Keratinocyte (primary cell): ENCODE measurements around the gene DGLUCY. TPM values are rescaled to one million over a fixed set of nuclear protein-coding genes. Genes with fewer than 3 reads are reported as not detected.

Experiments used
- DNase-seq: peaks from one replicate; pipeline ENCODE4 v3.0.0-alpha.2; 2011; ENCODE audit warnings: low read depth, missing footprints, low spot score
- FAIRE-seq: peaks from 2 replicates; lab custom pipeline; 2011; peaks lifted over from hg19 to GRCh38; lab: Jason Lieb, UNC
- H2AFZ ChIP-seq: 2 replicates; pipeline ENCODE4 v1.6.0; 2012; ENCODE audit warnings: low read length, control low read depth, inconsistent platforms; ENCODE audit not compliant: control insufficient read depth
- H3K27ac ChIP-seq: 2 replicates; pipeline ENCODE4 v1.5.1; 2011; ENCODE audit warnings: low read length; ENCODE audit not compliant: control insufficient read depth, insufficient read depth
- H3K27me3 ChIP-seq: 3 replicates; pipeline ENCODE4 v1.6.0; 2011; ENCODE audit warnings: low read length; ENCODE audit not compliant: control insufficient read depth, insufficient read depth; ENCODE audit errors: extremely low read depth
- H3K36me3 ChIP-seq, 2 experiments: 2 replicates in 1 of 2; 3 replicates in 1 of 2; pipeline ENCODE4 v1.5.1; 2011; ENCODE audit warnings: low read length in 2 of 2, mild to moderate bottlenecking in 1 of 2; ENCODE audit not compliant: control insufficient read depth in 2 of 2, insufficient read depth in 2 of 2; ENCODE audit errors: extremely low read depth in 1 of 2
- H3K4me1 ChIP-seq: 3 replicates; pipeline ENCODE4 v1.5.1; 2011; ENCODE audit warnings: low read length; ENCODE audit not compliant: control insufficient read depth, insufficient read depth; ENCODE audit errors: extremely low read depth
- H3K4me2 ChIP-seq: 3 replicates; pipeline ENCODE4 v1.6.0; 2011; ENCODE audit warnings: low read depth, low read length; ENCODE audit not compliant: control insufficient read depth, insufficient read depth; ENCODE audit errors: extremely low read depth
- H3K4me3 ChIP-seq, 3 experiments: fragments of 200-600 bp in 1 of 3; sonication (generic) in 1 of 3; 2 replicates in 2 of 3; 3 replicates in 1 of 3; pipeline ENCODE4 v1.5.1; 2011 to 2016; ENCODE audit warnings: low read length in 3 of 3, mild to moderate bottlenecking in 3 of 3, control low read depth in 2 of 3, inconsistent platforms in 1 of 3, low read depth in 1 of 3, mixed read lengths in 1 of 3, mixed run types in 1 of 3, moderate library complexity in 1 of 3; ENCODE audit not compliant: control insufficient read depth in 2 of 3, insufficient read depth in 2 of 3; ENCODE audit errors: extremely low read depth in 1 of 3
- H3K79me2 ChIP-seq: 2 replicates; pipeline ENCODE4 v1.6.0; 2012; ENCODE audit warnings: low read length; ENCODE audit not compliant: control insufficient read depth, insufficient read depth
- H3K9ac ChIP-seq: 3 replicates; pipeline ENCODE4 v1.6.0; 2011; ENCODE audit warnings: low read length; ENCODE audit not compliant: control insufficient read depth, insufficient read depth; ENCODE audit errors: extremely low read depth
- H3K9me1 ChIP-seq: 3 replicates; pipeline ENCODE4 v1.6.0; 2011; ENCODE audit warnings: low read length; ENCODE audit not compliant: control insufficient read depth, insufficient read depth; ENCODE audit errors: extremely low read depth
- H3K9me3 ChIP-seq: 2 replicates; pipeline ENCODE4 v1.5.1; 2012; ENCODE audit warnings: low read depth, low read length; ENCODE audit not compliant: control insufficient read depth
- H4K20me1 ChIP-seq: 3 replicates; pipeline ENCODE4 v1.6.0; 2011; ENCODE audit warnings: low read length; ENCODE audit not compliant: control insufficient read depth, insufficient read depth; ENCODE audit errors: extremely low read depth
- EZH2 ChIP-seq: IDR thresholded peaks from one replicate; pipeline ENCODE4 v1.6.1; 2012; ENCODE audit warnings: inconsistent platforms, mild to moderate bottlenecking, low read length, moderate library complexity
- dilution Hi-C: fragments of 300-500 bp; cut with MboI; formaldehyde crosslinking; loops from one replicate; pipeline ENCODE4 v1.7.0; 2020; ENCODE audit warnings: low sequenced_read_pairs; ENCODE audit not compliant: extremely low pct_ligation_motif_present
- polyA plus RNA-seq, 5 experiments: library from polyadenylated mRNA; depleted of rRNA in 3 of 5; stranded (reverse) in 3 of 5; stranded (forward) in 1 of 5; unstranded in 1 of 5; fragments of >200 nt; gene quantifications; 1 replicate in 1 of 5; 2 replicates in 3 of 5; 3 replicates in 1 of 5; pipeline versions ENCODE4 v1.2.1 to v1.2.3, GENCODE V29; 2011 to 2012; ENCODE audit warnings: missing spikeins in 2 of 5, low read depth in 1 of 5, low replicate concordance in 1 of 5
- TF ChIP-seq, protein P1 (sequence below), 3 experiments: IDR thresholded peaks in 1 of 3; conservative IDR thresholded peaks in 1 of 3; optimal IDR thresholded peaks in 1 of 3; 2 replicates in 2 of 3; 3 replicates in 1 of 3; pipeline versions ENCODE3 to v1.5.1; 2011; ENCODE audit warnings: low read length in 3 of 3, mild to moderate bottlenecking in 3 of 3, moderate library complexity in 2 of 3, control low read depth in 1 of 3, inconsistent platforms in 1 of 3; ENCODE audit not compliant: insufficient read depth in 2 of 3; ENCODE audit errors: extremely low read depth in 1 of 3

DGLUCY gene
- polyA plus RNA-seq, 1 donor (not counting 4 experiments of a cell fraction or from before 2014, with no cell fraction given) = 19.4 TPM

DNA sequence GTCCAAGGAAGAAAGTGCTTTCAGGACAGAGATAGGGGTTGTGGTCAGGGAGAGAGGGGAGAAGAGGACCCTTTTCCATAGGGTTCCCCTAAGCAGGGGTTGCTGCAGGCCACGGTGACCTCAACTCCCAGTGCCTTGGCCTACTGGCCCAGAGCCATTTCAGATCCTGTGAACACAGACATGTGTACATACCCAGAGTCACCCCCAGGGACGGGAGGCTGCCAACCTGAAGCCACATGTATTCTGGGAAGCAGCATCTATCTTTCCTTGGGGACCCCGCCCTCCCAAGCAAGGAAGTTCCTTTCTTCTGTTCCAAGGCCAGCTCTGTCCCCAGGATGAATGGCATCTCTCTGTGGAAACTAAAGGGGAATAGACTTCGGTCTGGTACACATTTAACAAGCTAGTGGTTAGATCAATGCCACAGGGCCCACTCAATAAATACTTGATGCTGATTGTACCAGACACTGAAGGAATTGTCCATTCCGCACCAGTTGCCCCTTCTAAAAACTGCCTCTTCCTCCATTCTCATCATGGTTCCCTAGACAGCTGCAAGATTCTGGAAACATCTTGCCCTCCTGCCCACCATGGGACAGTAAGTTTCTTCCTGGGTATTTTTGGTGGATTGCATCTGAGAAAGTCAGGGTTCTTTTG is 25.2 kb upstream of the DGLUCY start:
- no peak overlapping the region for H3K27ac ChIP-seq
- no peak overlapping the region for H2AFZ ChIP-seq
- TF ChIP-seq, protein P1, sequence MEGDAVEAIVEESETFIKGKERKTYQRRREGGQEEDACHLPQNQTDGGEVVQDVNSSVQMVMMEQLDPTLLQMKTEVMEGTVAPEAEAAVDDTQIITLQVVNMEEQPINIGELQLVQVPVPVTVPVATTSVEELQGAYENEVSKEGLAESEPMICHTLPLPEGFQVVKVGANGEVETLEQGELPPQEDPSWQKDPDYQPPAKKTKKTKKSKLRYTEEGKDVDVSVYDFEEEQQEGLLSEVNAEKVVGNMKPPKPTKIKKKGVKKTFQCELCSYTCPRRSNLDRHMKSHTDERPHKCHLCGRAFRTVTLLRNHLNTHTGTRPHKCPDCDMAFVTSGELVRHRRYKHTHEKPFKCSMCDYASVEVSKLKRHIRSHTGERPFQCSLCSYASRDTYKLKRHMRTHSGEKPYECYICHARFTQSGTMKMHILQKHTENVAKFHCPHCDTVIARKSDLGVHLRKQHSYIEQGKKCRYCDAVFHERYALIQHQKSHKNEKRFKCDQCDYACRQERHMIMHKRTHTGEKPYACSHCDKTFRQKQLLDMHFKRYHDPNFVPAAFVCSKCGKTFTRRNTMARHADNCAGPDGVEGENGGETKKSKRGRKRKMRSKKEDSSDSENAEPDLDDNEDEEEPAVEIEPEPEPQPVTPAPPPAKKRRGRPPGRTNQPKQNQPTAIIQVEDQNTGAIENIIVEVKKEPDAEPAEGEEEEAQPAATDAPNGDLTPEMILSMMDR (optimal IDR thresholded peaks at IDR 0.05 in 1 of 3, IDR thresholded peaks at IDR 0.05 in 1 of 3, conservative IDR thresholded peaks at IDR 0.05 in 1 of 3; ENCODE audit: extremely low read depth in 1 of 3, insufficient read depth in 2 of 3, low read length in 3 of 3) = no peak
- no peak for TF ChIP-seq EZH2
- no peak for FAIRE-seq
- dilution Hi-C loops = no loop called here
- no peak overlapping the region for H3K9ac ChIP-seq
- H4K20me1 ChIP-seq = no peaks in the 10 kb centered on the region
- no peak overlapping the region for H3K4me2 ChIP-seq
- no peaks in the 10 kb centered on the region for H3K79me2 ChIP-seq
- no peaks in the 10 kb centered on the region for H3K9me1 ChIP-seq
- no peaks in the 10 kb centered on the region for H3K27me3 ChIP-seq
- no peak for DNase-seq
- peaks cover 12% of the 10 kb centered on the region for H3K4me1 ChIP-seq
- no peaks in the 10 kb centered on the region for H3K9me3 ChIP-seq
- H3K36me3 ChIP-seq = no peaks in the 10 kb centered on the region
- no peak overlapping the region for H3K4me3 ChIP-seq

DNA sequence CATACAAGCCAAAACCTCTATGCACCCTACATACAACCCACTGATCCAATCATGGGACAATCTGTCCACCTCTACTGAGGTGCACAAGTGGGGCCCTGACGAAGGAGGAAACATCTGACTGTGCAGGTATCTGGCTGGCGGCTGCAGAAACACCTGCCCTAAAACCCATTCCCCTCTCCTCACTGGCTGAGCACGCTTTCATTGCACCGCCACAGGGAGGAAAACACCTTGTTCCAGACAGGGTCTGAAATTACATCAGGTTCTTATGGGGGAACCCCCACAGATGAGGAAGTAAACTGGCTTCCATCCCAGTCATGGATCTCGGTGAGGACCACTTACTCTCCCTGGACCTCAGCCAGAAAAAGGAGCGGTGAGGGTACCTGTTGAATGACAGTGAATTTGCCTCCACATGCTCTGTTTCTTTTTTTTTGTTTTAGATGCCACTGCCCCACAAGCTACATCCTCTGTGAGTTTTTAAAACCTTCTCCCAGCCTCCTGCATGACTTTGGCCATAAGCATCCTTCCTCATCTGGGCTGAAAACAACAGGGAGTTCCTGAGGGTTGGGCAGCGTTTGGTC is 23.8 kb upstream of the DGLUCY start:
- Histone ChIP-seq H3K4me2 (no peak overlapping the region), H3K27ac (no peak overlapping the region), H3K4me3 (no peak overlapping the region), H4K20me1 (no peaks in the 10 kb centered on the region), H2AFZ (no peak overlapping the region), H3K9me3 (no peaks in the 10 kb centered on the region), H3K36me3 (no peaks in the 10 kb centered on the region), H3K79me2 (no peaks in the 10 kb centered on the region), H3K9me1 (no peaks in the 10 kb centered on the region), H3K4me1 (peaks cover 12% of the 10 kb centered on the region), H3K9ac (no peak overlapping the region), H3K27me3 (no peaks in the 10 kb centered on the region)
- DNase-seq = no peak
- FAIRE-seq = no peak
- dilution Hi-C loops = no loop called here
- TF ChIP-seq EZH2 = no peak
- TF ChIP-seq, protein P1 (optimal IDR thresholded peaks at IDR 0.05 in 1 of 3, IDR thresholded peaks at IDR 0.05 in 1 of 3, conservative IDR thresholded peaks at IDR 0.05 in 1 of 3; ENCODE audit: extremely low read depth in 1 of 3, insufficient read depth in 2 of 3, low read length in 3 of 3) = no peak
